ENCODE measurements around the gene ULK4. TPM values are rescaled to one million over a fixed set of nuclear protein-coding genes. Genes with fewer than 3 reads are reported as not detected.

Gene ULK4
- total and polyA plus RNA-seq, 2 of the 8 experiments (the other 6 are each of a cell fraction or from before 2014, with no cell fraction given): 3.0 to 10.8 TPM

- POLR2A ChIA-PET (ENCODE audit: partially characterized antibody): no interaction called here
- H3K27ac ChIP-seq (ENCODE audit: low read depth, low read length): no peak overlapping the region
- TF ChIP-seq RXRA (IDR thresholded peaks at IDR 0.05; ENCODE audit: insufficient read depth, low read depth, low read length) (no peak), FOSL1 (IDR thresholded peaks at IDR 0.05; ENCODE audit: insufficient read depth, low read depth, low read length) (no peak), RFX5 (IDR thresholded peaks at IDR 0.05; ENCODE audit: borderline replicate concordance, low read depth, low read length) (no peak), SUZ12 (IDR thresholded peaks at IDR 0.05; ENCODE audit: low read length) (no peak), CHD2 (IDR thresholded peaks at IDR 0.05; ENCODE audit: low read length) (no peak)
- no peak for FAIRE-seq
- no peak overlapping the region for H3K56ac ChIP-seq (replicated peaks; ENCODE audit: insufficient read length, low read depth, low read length)
- H3K27me3 ChIP-seq (replicated peaks in 1 of 4; ENCODE audit: control insufficient read depth in 3 of 4, extremely low read depth in 1 of 4, insufficient read depth in 3 of 4, low read length in 3 of 4): no peaks in the 10 kb centered on the region
- no peaks in the 10 kb centered on the region for H3K79me1 ChIP-seq (ENCODE audit: low read depth, low read length)
- H2AFZ ChIP-seq (ENCODE audit: low read length): no peak overlapping the region
- H4K8ac ChIP-seq (ENCODE audit: extremely low read depth, insufficient read depth, low read length): no peak overlapping the region
- no peak overlapping the region for H3K4me2 ChIP-seq (ENCODE audit: insufficient read depth in 1 of 2, low read depth in 2 of 2, low read length in 2 of 2)
- H3K4me1 ChIP-seq (replicated peaks in 1 of 4; ENCODE audit: control insufficient read depth in 3 of 4, insufficient read depth in 4 of 4, low read length in 3 of 4): no peaks in the 10 kb centered on the region
- no peaks in the 10 kb centered on the region for H4K20me1 ChIP-seq (replicated peaks in 1 of 2; ENCODE audit: control insufficient read depth in 1 of 2, insufficient read depth in 2 of 2, low read length in 2 of 2)
- H3K23me2 ChIP-seq (ENCODE audit: low read depth, low read length): no peaks in the 10 kb centered on the region
- CTCF ChIA-PET (ENCODE audit: partially characterized antibody): interaction anchor here (0.6 to 1.6 kb wide), 2 partner anchors 17 to 582 kb away, joined by 3 read pairs; no protein-coding TSS in a partner anchor
- no peak overlapping the region for H3K4ac ChIP-seq (replicated peaks; ENCODE audit: insufficient read length, low read depth, low read length)
- no peaks in the 10 kb centered on the region for H3K79me2 ChIP-seq (ENCODE audit: control insufficient read depth in 1 of 2, insufficient read depth in 2 of 2, low read length in 2 of 2)
- no peak overlapping the region for H2BK15ac ChIP-seq (ENCODE audit: low read length)
- H4K91ac ChIP-seq (replicated peaks; ENCODE audit: insufficient read length, low read length): no peak overlapping the region
- no peak overlapping the region for H3K4me3 ChIP-seq (ENCODE audit: extremely low read depth in 1 of 4, insufficient read depth in 2 of 4, low read depth in 3 of 4, low read length in 4 of 4)
- H2BK120ac ChIP-seq (replicated peaks; ENCODE audit: low read depth, low read length): no peak overlapping the region
- H3K18ac ChIP-seq (ENCODE audit: extremely low read depth, low read length): no peak overlapping the region
- no peak overlapping the region for H3K23ac ChIP-seq (ENCODE audit: insufficient read length)
- no peak overlapping the region for H3K9ac ChIP-seq (replicated peaks in 1 of 4; ENCODE audit: extremely low read depth in 1 of 4, low read depth in 3 of 4, low read length in 3 of 4)
- H4K5ac ChIP-seq (ENCODE audit: insufficient read length, low read depth, low read length): no peak overlapping the region
- no peak overlapping the region for H2BK12ac ChIP-seq (ENCODE audit: low read depth, low read length)
- H2AK5ac ChIP-seq (ENCODE audit: low read depth, low read length): no peak overlapping the region
- H2BK20ac ChIP-seq (ENCODE audit: low read length): no peak overlapping the region
- no peak overlapping the region for H2BK5ac ChIP-seq (ENCODE audit: low read depth, low read length)
- H3K9me3 ChIP-seq (ENCODE audit: insufficient read depth in 2 of 2, low read depth in 1 of 2, low read length in 1 of 2): peaks cover 8 to 27% of the 10 kb centered on the region in 2 experiments
- no peak overlapping the region for H3K14ac ChIP-seq (ENCODE audit: insufficient read length)
- H3K36me3 ChIP-seq (ENCODE audit: control insufficient read depth in 2 of 4, insufficient read depth in 4 of 4, low read length in 3 of 4): peaks cover 0 to 16% (median 0%) of the 10 kb centered on the region in 4 experiments; a peak in 2 of 8 replicates
- 100% methylated on average over 1 of the region's 1 CpG; no CpG with 5 or more reads in 1 of the 2 experiments for WGBS, 2 experiments (ENCODE audit: extremely low coverage in 1 of 2, insufficient coverage in 1 of 2, insufficient read length in 1 of 2, insufficient replicate concordance in 2 of 2, low coverage in 1 of 2, low lambda C conversion rate in 2 of 2, missing lambda C conversion rate in 1 of 2)
- DNase-seq (ENCODE audit: low read depth in 1 of 2, low spot score in 2 of 2): no peak
These were observed 116.1 kb downstream of the ULK4 start for GRCh38 chr3:41845826-41846225.

Data from H1 (cell line).